ENCODE measurements around the gene SLCO3A1.
A peak's percentile ranks its signal among the peaks of the same experiment; 100 is the strongest.

Gene SLCO3A1

GRCh38 chr15:92043283-92043682, 189.8 kb downstream of the SLCO3A1 start:
- Histone ChIP-seq H3K4me1 (ENCODE audit: control insufficient read depth, insufficient read depth, low read length) (no peaks in the 10 kb centered on the region), H3K9me3 (ENCODE audit: control insufficient read depth, insufficient read depth, low read depth, low read length) (no peaks in the 10 kb centered on the region), H3K36me3 (ENCODE audit: control insufficient read depth in 2 of 2, insufficient read depth in 1 of 2, low read length in 2 of 2) (no peaks in the 10 kb centered on the region), H3K4me3 (ENCODE audit: low read depth, low read length) (no peak overlapping the region), H3K27ac (ENCODE audit: extremely low read depth, low read depth, low read length) (no peak overlapping the region)
- CTCF ChIA-PET = interaction anchor here (0.8 kb wide), 1 partner anchor 983 kb away, joined by 3 read pairs; no protein-coding TSS in a partner anchor
- TF ChIP-seq ZNF280D (tag by site-specific recombination; IDR thresholded peaks at IDR 0.05) = no peak
- no peak for TF ChIP-seq ZFP3 (tag by site-specific recombination; IDR thresholded peaks at IDR 0.05; ENCODE audit: low read depth)
- no peak for TF ChIP-seq REPIN1 (tag by site-specific recombination; IDR thresholded peaks at IDR 0.05; ENCODE audit: low read depth)
- POLR2A ChIA-PET = no interaction called here

GRCh38 chr15:92044203-92044909, 190.8 kb downstream of the SLCO3A1 start:
- POLR2A ChIA-PET = no interaction called here
- no peak for TF ChIP-seq ZNF223 (tag by site-specific recombination; IDR thresholded peaks at IDR 0.05)
- TF ChIP-seq YY2 (tag by site-specific recombination; IDR thresholded peaks at IDR 0.05) = no peak
- peak; percentile 75 for TF ChIP-seq SCRT2 (tag by site-specific recombination; IDR thresholded peaks at IDR 0.05)
- TF ChIP-seq ZNF350 (tag by site-specific recombination; IDR thresholded peaks at IDR 0.05) = no peak
- no peak overlapping the region for H3K4me3 ChIP-seq (ENCODE audit: low read depth, low read length)
- no peak overlapping the region for H3K27ac ChIP-seq (ENCODE audit: extremely low read depth, low read depth, low read length)
- H3K9me3 ChIP-seq (ENCODE audit: control insufficient read depth, insufficient read depth, low read depth, low read length) = no peaks in the 10 kb centered on the region
- no peaks in the 10 kb centered on the region for H3K36me3 ChIP-seq (ENCODE audit: control insufficient read depth in 2 of 2, insufficient read depth in 1 of 2, low read length in 2 of 2)
- no peaks in the 10 kb centered on the region for H3K4me1 ChIP-seq (ENCODE audit: control insufficient read depth, insufficient read depth, low read length)
- CTCF ChIA-PET = interaction anchor here (0.6 kb wide), 1 partner anchor 839 kb away, joined by 5 read pairs; no protein-coding TSS in a partner anchor

- H3K27ac ChIP-seq (ENCODE audit: extremely low read depth, low read depth, low read length) = no peak overlapping the region
- CTCF ChIA-PET = no interaction called here
- H3K36me3 ChIP-seq (ENCODE audit: control insufficient read depth in 2 of 2, insufficient read depth in 1 of 2, low read length in 2 of 2) = no peaks in the 10 kb centered on the region
- no peak overlapping the region for H3K4me3 ChIP-seq (ENCODE audit: low read depth, low read length)
- POLR2A ChIA-PET = no interaction called here
- H3K4me1 ChIP-seq (ENCODE audit: control insufficient read depth, insufficient read depth, low read length) = no peaks in the 10 kb centered on the region
- H3K9me3 ChIP-seq (ENCODE audit: control insufficient read depth, insufficient read depth, low read depth, low read length) = no peaks in the 10 kb centered on the region
- TF ChIP-seq FEZF1 (tag by site-specific recombination; IDR thresholded peaks at IDR 0.05) (no peak), ZNF580 (tag by site-specific recombination; IDR thresholded peaks at IDR 0.05) (no peak), GFI1B (tag by site-specific recombination; IDR thresholded peaks at IDR 0.05) (no peak), ZSCAN30 (tag by site-specific recombination; IDR thresholded peaks at IDR 0.05) (no peak), ZBTB48 (tag by site-specific recombination; IDR thresholded peaks at IDR 0.05) (no peak), ZNF280D (tag by site-specific recombination; IDR thresholded peaks at IDR 0.05) (no peak), ZNF140 (tag by site-specific recombination; IDR thresholded peaks at IDR 0.05) (no peak), ZSCAN16 (tag by site-specific recombination; IDR thresholded peaks at IDR 0.05) (no peak), ZBTB17 (tag by site-specific recombination; IDR thresholded peaks at IDR 0.05) (no peak), PRDM4 (tag by site-specific recombination; IDR thresholded peaks at IDR 0.05) (no peak)
Measured at GRCh38 chr15:92047900-92048299, 194.4 kb downstream of the SLCO3A1 start.
